GM21526 (cell line): ENCODE measurements around the gene OR11G2.
"Not testable (repeated sequence)": the region's sequence is repeated elsewhere in the genome, so short reads cannot be mapped to it uniquely, and the experiment has no call there.

ENCODE experiments used
- ATAC-seq: cut with Tn5 transposase; IDR thresholded peaks from one replicate; pipeline ENCODE4 v1.9.1; 2021; ENCODE audit warnings: moderate library complexity; ENCODE audit not compliant: unreplicated experiment, low FRiP score

Gene OR11G2

DNA sequence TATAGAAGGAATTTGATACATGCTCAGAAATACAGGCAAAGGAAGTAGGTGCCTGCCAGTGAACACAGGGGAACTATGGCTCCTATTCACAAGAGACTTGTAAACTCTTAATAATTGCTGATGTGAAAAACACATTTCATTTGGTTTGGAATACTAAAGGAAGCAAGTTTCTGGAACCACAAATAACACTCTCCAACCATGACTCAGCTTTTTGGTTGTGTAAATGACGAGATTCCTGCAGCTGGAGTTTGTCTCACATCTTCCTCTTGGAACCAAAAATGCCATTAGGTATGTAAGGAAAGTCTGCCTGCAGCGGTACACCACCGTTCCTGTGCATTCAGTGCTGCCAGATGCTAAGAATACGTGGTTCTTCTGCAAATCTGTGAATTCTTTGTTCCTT lies 28.3 kb downstream of the OR11G2 start:
- ATAC-seq: no peak

GRCh38 chr14:20223410-20223809 lies 32.7 kb downstream of the OR11G2 start, which contains the start of gene OR11H6:
Gene OR11H6 (plus strand): TSS chr14:20223710. CDS start chr14:20223710, 0 bp downstream.
- ATAC-seq: no peak

- no peak for ATAC-seq
These were observed 38.0 kb downstream of the OR11G2 start, which contains the start of gene OR11H7 for GRCh38 chr14:20228681-20229080. Gene OR11H7 (plus strand): TSS chr14:20228981.

GRCh38 chr14:20235415-20235814 lies 44.7 kb downstream of the OR11G2 start:
- not testable (repeated sequence) for ATAC-seq

GRCh38 chr14:20247646-20248246 lies 57.0 kb downstream of the OR11G2 start:
- no peak for ATAC-seq
